Measurements from ENCODE around the gene PLCL1.

GRCh38 chr2:198115201-198115600 is 310.8 kb downstream of the PLCL1 start:
- TF ChIP-seq TCF12 (IDR thresholded peaks at IDR 0.05; ENCODE audit: low read depth, low read length) (no peak), RAD21 (IDR thresholded peaks at IDR 0.05; ENCODE audit: insufficient read depth, low read depth, low read length) (no peak)
